T-cell (primary cell): Measurements from ENCODE around the gene CC2D2B. TPM values are rescaled to one million over a fixed set of nuclear protein-coding genes. Genes with fewer than 3 reads are reported as not detected.

Source experiments
- ATAC-seq, 4 experiments: fragments of 200-7000 bp in 3 of 4; fragments of 150-1000 bp in 1 of 4; cut with Tn5 transposase; replicated peaks in 1 of 4; 1 replicate in 3 of 4; 2 replicates in 1 of 4; pipeline ENCODE4 v1.10.0; 2021; ENCODE audit warnings: moderate library complexity in 3 of 4, mild to moderate bottlenecking in 2 of 4, moderate number of reproducible peaks in 1 of 4
- CTCF ChIA-PET, 2 donors: fragments of 300-600 bp; sonication (Branson Sonifier 250); formaldehyde crosslinking; loops; one replicate each; lab custom pipeline; 2022; ENCODE audit warnings: antibody characterized with exemption in 2 of 2; lab: Charles Lee
- POLR2A ChIA-PET, 2 donors: fragments of 300-600 bp; sonication (Branson Sonifier 250); formaldehyde crosslinking; loops; one replicate each; lab custom pipeline; 2022; ENCODE audit warnings: antibody characterized with exemption in 2 of 2; lab: Charles Lee
- DNase-seq, 35 experiments: peaks; one replicate each; pipeline versions ENCODE4 v3.0.0 to v3.0.0-alpha.2; 2013 to 2023
- H3K27ac ChIP-seq: one replicate; pipeline ENCODE4 v1.5.1; 2013; ENCODE audit warnings: low read length
- H3K27me3 ChIP-seq, 2 experiments: replicated peaks in 1 of 2; 1 replicate in 1 of 2; 2 replicates in 1 of 2; pipeline versions ENCODE4 v1.6.1 to v1.7.0; 2013; ENCODE audit warnings: low read length in 1 of 2, mixed read lengths in 1 of 2; ENCODE audit not compliant: control insufficient read depth in 2 of 2, insufficient read depth in 2 of 2; ENCODE audit errors: extremely low read depth in 1 of 2
- H3K36me3 ChIP-seq, 2 donors: 1 replicate in 1 of 2; 2 replicates in 1 of 2; pipeline versions ENCODE4 v1.6.1 to v1.7.0; 2013; ENCODE audit warnings: low read length in 1 of 2; ENCODE audit not compliant: control insufficient read depth in 2 of 2, insufficient read depth in 1 of 2; ENCODE audit errors: extremely low read depth in 1 of 2
- H3K4me1 ChIP-seq, 2 experiments: 1 replicate in 1 of 2; 2 replicates in 1 of 2; pipeline versions ENCODE4 v1.6.1 to v1.7.0; 2013; ENCODE audit warnings: low read length in 2 of 2, mixed read lengths in 1 of 2; ENCODE audit not compliant: insufficient read depth in 2 of 2, control insufficient read depth in 1 of 2; ENCODE audit errors: extremely low read depth in 1 of 2
- H3K4me3 ChIP-seq, 2 donors: 1 replicate in 1 of 2; 2 replicates in 1 of 2; pipeline versions ENCODE4 v1.5.1 to v1.7.0; 2013; ENCODE audit warnings: mild to moderate bottlenecking in 2 of 2, low read length in 1 of 2, moderate library complexity in 1 of 2; ENCODE audit not compliant: control insufficient read depth in 1 of 2; ENCODE audit errors: extremely low read depth in 1 of 2
- H3K9me3 ChIP-seq: 2 replicates; pipeline ENCODE4 v1.7.0; 2013
- H3K27ac Mint-ChIP-seq, 2 donors: one replicate each; pipeline ENCODE4 v1.8.0; 2020 to 2021; ENCODE audit warnings: mild to moderate bottlenecking in 2 of 2, mixed read lengths in 2 of 2
- H3K27me3 Mint-ChIP-seq, 2 donors: one replicate each; pipeline ENCODE4 v1.8.0; 2021 to 2022; ENCODE audit warnings: mixed read lengths in 2 of 2
- H3K36me3 Mint-ChIP-seq: one replicate; pipeline ENCODE4 v1.8.0; 2021; ENCODE audit warnings: mixed read lengths
- H3K4me1 Mint-ChIP-seq, 3 donors: one replicate each; pipeline ENCODE4 v1.8.0; 2020 to 2022; ENCODE audit warnings: mixed read lengths in 3 of 3, mild to moderate bottlenecking in 1 of 3
- H3K4me3 Mint-ChIP-seq, 3 donors: one replicate each; pipeline ENCODE4 v1.8.0; 2020 to 2022; ENCODE audit warnings: mild to moderate bottlenecking in 3 of 3, mixed read lengths in 3 of 3, moderate library complexity in 3 of 3
- H3K9me3 Mint-ChIP-seq, 3 donors: one replicate each; pipeline ENCODE4 v1.8.0; 2020 to 2022; ENCODE audit warnings: mixed read lengths in 3 of 3
- WGBS: methylation state at CpG from one replicate; pipeline ENCODE4 v1.1.5; 2013; ENCODE audit warnings: missing lambda C conversion rate; ENCODE audit not compliant: insufficient coverage; 5-methylcytosine and 5-hydroxymethylcytosine counted together
- total RNA-seq, 35 experiments: library from RNA in 6 of 35; stranded (reverse) in 6 of 35; fragments of 120-200 nt in 1 of 35; gene quantifications; one replicate each; pipeline versions ENCODE4 v1.2.1 to v1.2.4 and lab custom pipeline; 2013 to 2026

Gene CC2D2B
- total RNA-seq, 5 donors from 2014 or later (not counting 1 experiment from before 2014, with no cell fraction given), result 0.25 TPM; not detected in 4

- ChIA-PET CTCF (no interaction called here), POLR2A (no interaction called here)
- no peaks in the 10 kb centered on the region for H3K4me1 ChIP-seq
- Mint-ChIP-seq H3K4me1 (no peaks in the 10 kb centered on the region), H3K4me3 (no peak overlapping the region), H3K36me3 (peaks cover 65% of the 10 kb centered on the region), H3K9me3 (no peaks in the 10 kb centered on the region), H3K27ac (no peak overlapping the region), H3K27me3 (no peaks in the 10 kb centered on the region)
- no peaks in the 10 kb centered on the region for H3K27me3 ChIP-seq
- H3K4me3 ChIP-seq, result no peak overlapping the region
- no peak overlapping the region for H3K27ac ChIP-seq
- H3K9me3 ChIP-seq, result no peaks in the 10 kb centered on the region
- no peak for ATAC-seq
- H3K36me3 ChIP-seq, result peaks cover 4 to 6% of the 10 kb centered on the region in 2 donors
- WGBS, result no CpG with 5 or more reads among the region's 1 CpG
- no peak for DNase-seq
Observed at GRCh38 chr10:95876756-95877155, 31.0 kb upstream of the CC2D2B start.

GRCh38 chr10:95877881-95878280, 29.9 kb upstream of the CC2D2B start:
- H3K4me1 Mint-ChIP-seq, result no peaks in the 10 kb centered on the region
- ATAC-seq (no peak), DNase-seq (no peak)
- Histone ChIP-seq H3K9me3 (no peaks in the 10 kb centered on the region), H3K4me1 (no peaks in the 10 kb centered on the region), H3K27ac (no peak overlapping the region), H3K4me3 (no peak overlapping the region), H3K36me3 (peaks cover 2 to 6% of the 10 kb centered on the region in 2 donors), H3K27me3 (no peaks in the 10 kb centered on the region)
- H3K27me3 Mint-ChIP-seq, result no peaks in the 10 kb centered on the region
- H3K4me3 Mint-ChIP-seq, result no peak overlapping the region
- CTCF ChIA-PET, result no interaction called here
- peaks cover 0 to 2% (median 0%) of the 10 kb centered on the region in 3 donors for H3K9me3 Mint-ChIP-seq
- POLR2A ChIA-PET, result interaction anchor here in 1 of 2 donors (0.9 kb wide), 1 partner anchor 60 kb away, joined by 3 read pairs; no protein-coding TSS in a partner anchor
- peaks cover 59% of the 10 kb centered on the region for H3K36me3 Mint-ChIP-seq
- no peak overlapping the region for H3K27ac Mint-ChIP-seq

- Histone ChIP-seq H3K9me3 (no peaks in the 10 kb centered on the region), H3K36me3 (no peaks in the 10 kb centered on the region), H3K4me1 (no peaks in the 10 kb centered on the region), H3K27me3 (no peaks in the 10 kb centered on the region), H3K27ac (no peak overlapping the region), H3K4me3 (no peak overlapping the region)
- Mint-ChIP-seq H3K36me3 (peaks cover 35% of the 10 kb centered on the region), H3K27ac (no peak overlapping the region), H3K4me3 (no peak overlapping the region), H3K9me3 (peaks cover 0 to 2% (median 0%) of the 10 kb centered on the region in 3 donors), H3K27me3 (no peaks in the 10 kb centered on the region), H3K4me1 (no peaks in the 10 kb centered on the region)
- WGBS, result no CpG with 5 or more reads among the region's 2 CpGs
- DNase-seq, result no peak
- POLR2A ChIA-PET, result no interaction called here
- CTCF ChIA-PET, result no interaction called here
- no peak for ATAC-seq
Observed at GRCh38 chr10:95880704-95881103, 27.1 kb upstream of the CC2D2B start.

GRCh38 chr10:95881316-95881715, 26.5 kb upstream of the CC2D2B start:
- DNase-seq (no peak), ATAC-seq (no peak)
- POLR2A ChIA-PET, result no interaction called here
- Histone ChIP-seq H3K9me3 (no peaks in the 10 kb centered on the region), H3K27me3 (no peaks in the 10 kb centered on the region), H3K4me3 (no peak overlapping the region), H3K27ac (no peak overlapping the region), H3K36me3 (no peaks in the 10 kb centered on the region), H3K4me1 (no peaks in the 10 kb centered on the region)
- Mint-ChIP-seq H3K9me3 (peaks cover 0 to 2% (median 0%) of the 10 kb centered on the region in 3 donors), H3K27ac (no peak overlapping the region), H3K4me1 (no peaks in the 10 kb centered on the region), H3K4me3 (no peak overlapping the region), H3K27me3 (no peaks in the 10 kb centered on the region), H3K36me3 (peaks cover 32% of the 10 kb centered on the region)
- CTCF ChIA-PET, result no interaction called here

- ATAC-seq (no peak), DNase-seq (no peak)
- Histone ChIP-seq H3K27me3 (no peaks in the 10 kb centered on the region), H3K36me3 (peaks cover 0 to 9% of the 10 kb centered on the region in 2 donors), H3K4me3 (no peak overlapping the region), H3K4me1 (no peaks in the 10 kb centered on the region), H3K27ac (no peak overlapping the region), H3K9me3 (no peaks in the 10 kb centered on the region)
- CTCF ChIA-PET, result interaction anchor here in 1 of 2 donors (1.9 kb wide), 1 partner anchor 196 kb away, joined by 5 read pairs; the partner anchor contains the start of gene TCTN3
- Mint-ChIP-seq H3K4me1 (no peaks in the 10 kb centered on the region), H3K27me3 (no peaks in the 10 kb centered on the region), H3K27ac (no peak overlapping the region), H3K4me3 (no peak overlapping the region), H3K36me3 (peaks cover 73% of the 10 kb centered on the region), H3K9me3 (no peaks in the 10 kb centered on the region)
- WGBS, result no CpG with 5 or more reads among the region's 2 CpGs
- POLR2A ChIA-PET, result no interaction called here
Observed at GRCh38 chr10:95889830-95890229, 17.9 kb upstream of the CC2D2B start.

- Histone ChIP-seq H3K4me1 (no peaks in the 10 kb centered on the region), H3K27ac (no peak overlapping the region), H3K4me3 (no peak overlapping the region), H3K27me3 (no peaks in the 10 kb centered on the region), H3K9me3 (no peaks in the 10 kb centered on the region), H3K36me3 (peaks cover 0 to 13% of the 10 kb centered on the region in 2 donors)
- CTCF ChIA-PET, result interaction anchor here in 1 of 2 donors (1.0 kb wide), 1 partner anchor 47 kb away, joined by 5 read pairs; no protein-coding TSS in a partner anchor
- Mint-ChIP-seq H3K36me3 (peaks cover 71% of the 10 kb centered on the region), H3K9me3 (no peaks in the 10 kb centered on the region), H3K4me1 (peaks cover 0 to 2% (median 0%) of the 10 kb centered on the region in 3 donors), H3K27ac (no peak overlapping the region), H3K27me3 (no peaks in the 10 kb centered on the region), H3K4me3 (no peak overlapping the region)
- POLR2A ChIA-PET, result no interaction called here
- no peak for DNase-seq
- WGBS, result 97% methylated on average over 3 of the region's 4 CpGs
- no peak for ATAC-seq
Observed at GRCh38 chr10:95896071-95896850, 11.5 kb upstream of the CC2D2B start.
